Tongue (tissue), 2 donors: ENCODE results near the gene UNC45A. TPM values are rescaled to one million over a fixed set of nuclear protein-coding genes. Genes with fewer than 3 reads are reported as not detected.
A peak's percentile ranks its signal among the peaks of the same experiment; 100 is the strongest.

Experiments
- DNase-seq: peaks from one replicate; pipeline ENCODE4 v3.0.0-alpha.2; 2015
- total RNA-seq: library from RNA; depleted of rRNA; stranded (reverse); fragments of >200 nt; gene quantifications from one replicate; pipeline ENCODE4 v1.2.3, GENCODE V29; 2014

Gene UNC45A
- total RNA-seq, 1 donor from 2014 or later: 51.6 TPM

DNA sequence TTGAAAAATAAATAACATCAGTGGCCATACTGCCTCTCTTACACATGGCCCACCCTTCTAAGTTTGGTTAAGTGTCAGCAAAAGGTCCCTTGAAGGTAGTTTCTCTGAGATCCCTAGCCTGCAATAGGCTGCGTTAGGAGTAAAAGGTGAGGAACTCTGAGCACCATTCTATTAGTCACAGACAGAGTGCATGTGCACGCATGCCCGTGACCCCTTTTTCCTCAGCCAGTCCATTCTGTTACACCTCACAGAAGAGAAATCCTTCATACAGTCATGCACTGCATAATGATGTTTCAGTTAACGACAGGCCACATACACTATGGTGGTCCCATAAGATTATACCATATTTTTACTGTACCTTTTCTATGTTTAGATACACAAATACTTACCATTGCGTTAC is 32.1 kb downstream of the UNC45A start:
- no peak for DNase-seq

DNA sequence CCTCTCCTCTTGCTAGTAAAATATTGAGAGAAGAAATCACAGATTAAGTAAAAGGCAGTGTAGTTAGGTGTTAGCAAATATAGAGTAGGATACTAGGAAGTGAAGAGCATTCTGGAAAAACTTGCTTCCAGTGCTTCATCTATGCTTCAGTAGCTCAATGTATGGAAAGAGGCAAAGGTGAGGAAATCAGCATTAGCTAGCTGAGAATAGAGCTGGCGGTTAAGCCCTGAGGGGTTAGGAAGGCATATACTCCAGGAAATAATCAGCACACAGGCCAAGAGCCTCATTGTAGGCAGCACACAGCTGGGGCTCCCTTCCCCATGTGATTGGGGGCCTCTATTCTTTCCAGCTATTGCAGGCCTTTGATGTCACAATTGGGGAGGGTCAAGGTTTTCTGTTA is 33.3 kb downstream of the UNC45A start:
- no peak for DNase-seq

DNA sequence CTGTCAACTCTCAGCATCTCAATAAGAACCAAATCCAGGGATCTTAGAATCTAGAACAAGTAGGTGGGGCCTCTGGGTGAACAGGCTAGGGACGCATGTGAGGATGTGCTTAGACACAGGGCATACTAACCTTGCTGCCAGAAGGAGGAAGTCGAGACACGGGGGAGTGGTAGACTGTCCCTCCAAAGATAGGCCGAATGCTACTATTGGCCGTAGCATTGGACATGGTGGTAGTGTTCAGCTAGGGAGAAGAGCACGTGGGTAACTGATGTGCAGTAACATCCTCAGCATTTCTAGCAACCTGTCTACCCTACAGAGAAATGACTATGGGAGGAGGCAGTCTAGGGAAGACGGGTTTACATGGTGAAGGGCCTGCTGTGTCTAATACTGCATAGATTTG is 35.2 kb downstream of the UNC45A start:
- DNase-seq: no peak

DNA sequence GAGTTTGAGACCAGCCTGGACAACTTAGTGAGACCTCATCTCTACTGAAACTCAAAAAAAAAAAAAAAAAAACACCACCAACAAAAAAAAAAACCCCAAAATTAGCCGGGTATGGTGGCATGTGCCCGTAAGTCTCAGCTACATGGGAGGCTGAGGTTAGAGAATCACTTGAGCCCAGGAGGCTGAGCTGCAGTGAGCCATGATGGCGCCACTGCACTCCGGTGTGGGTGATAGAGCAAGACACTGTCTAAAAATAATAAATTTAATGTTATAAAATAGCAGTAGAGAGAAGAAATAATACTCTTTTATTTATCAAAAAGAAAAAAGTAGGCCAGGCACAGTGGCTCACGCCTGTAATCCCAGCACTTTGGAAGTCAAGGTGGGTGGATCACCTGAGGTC is 37.0 kb downstream of the UNC45A start:
- DNase-seq: no peak

DNA sequence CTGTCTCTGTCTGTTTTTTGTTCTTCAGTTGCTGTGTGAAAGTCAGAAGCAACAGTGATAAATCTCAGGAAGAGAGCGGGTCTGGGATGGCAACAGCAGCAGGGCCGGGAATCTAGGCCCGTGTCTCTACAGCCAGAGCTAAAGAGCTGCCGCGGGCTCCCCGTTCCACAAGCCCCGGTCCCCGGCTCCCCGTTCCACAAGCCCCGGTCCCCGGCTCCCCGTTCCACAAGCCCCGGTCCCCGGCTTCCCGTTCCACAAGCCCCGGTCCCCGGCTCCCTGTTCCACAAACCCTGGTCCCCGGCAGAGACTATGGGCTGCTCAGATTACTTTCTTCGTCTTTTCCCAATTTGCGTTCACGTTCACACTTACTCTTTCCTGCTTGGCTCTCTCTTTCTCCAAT is 39.1 kb downstream of the UNC45A start:
- no peak for DNase-seq

DNA sequence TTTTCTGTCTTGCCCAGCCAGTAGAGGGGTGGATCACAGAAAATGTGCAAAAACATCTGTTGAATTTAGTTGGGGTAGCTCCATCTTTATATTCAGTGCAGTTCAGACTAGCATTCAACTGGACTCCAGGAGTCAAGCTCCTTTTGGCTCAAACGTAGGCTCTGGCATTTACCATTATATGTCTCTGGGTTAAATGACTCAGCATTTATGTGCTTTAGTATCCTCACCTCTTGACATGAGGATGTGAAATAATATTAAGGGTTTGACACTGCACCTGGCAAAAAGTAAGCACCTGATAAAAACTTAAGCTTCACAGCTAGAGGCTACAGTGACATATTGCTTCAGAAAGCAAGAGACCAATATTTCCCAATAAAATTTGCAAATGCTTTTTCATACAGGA is 44.5 kb downstream of the UNC45A start:
- DNase-seq: no peak

DNA sequence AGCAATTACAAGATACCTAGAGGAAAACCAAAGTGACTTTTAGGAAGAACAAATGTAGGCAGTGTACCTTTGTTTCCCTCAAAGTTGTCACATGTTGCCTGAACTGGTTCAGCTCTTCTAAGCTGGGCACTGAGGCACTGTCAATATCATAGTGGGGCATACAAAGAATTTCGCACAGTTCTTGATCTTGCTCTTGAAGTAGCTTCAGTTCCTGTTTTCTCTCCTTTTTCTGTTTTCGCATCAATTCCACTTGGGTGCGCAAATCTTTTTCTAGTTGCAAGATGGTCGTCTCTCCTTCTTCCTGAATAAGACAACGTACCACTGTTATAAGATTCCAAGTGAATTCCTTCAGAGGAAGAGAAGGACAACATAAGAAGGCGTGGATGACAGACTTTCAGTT is 46.6 kb downstream of the UNC45A start:
- DNase-seq: no peak

DNA sequence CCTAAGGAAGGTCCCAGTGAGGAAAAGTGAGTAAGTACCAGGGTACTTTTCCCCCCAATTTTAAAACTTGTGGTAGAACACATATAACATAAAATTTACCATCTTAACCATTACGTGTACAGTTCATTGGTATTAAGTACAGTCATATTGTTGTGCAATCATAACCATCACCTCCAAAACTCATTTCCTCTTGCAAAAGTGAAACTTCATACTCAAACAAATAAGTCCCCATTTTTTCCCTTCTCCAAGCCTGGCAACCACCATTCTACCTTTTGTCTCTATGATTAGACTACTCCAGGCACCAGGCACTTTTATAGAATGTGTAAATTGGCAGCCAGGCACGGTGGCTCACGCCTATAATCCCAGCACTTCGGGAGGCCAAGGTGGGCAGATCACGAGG is 47.0 kb downstream of the UNC45A start:
- DNase-seq: no peak

DNA sequence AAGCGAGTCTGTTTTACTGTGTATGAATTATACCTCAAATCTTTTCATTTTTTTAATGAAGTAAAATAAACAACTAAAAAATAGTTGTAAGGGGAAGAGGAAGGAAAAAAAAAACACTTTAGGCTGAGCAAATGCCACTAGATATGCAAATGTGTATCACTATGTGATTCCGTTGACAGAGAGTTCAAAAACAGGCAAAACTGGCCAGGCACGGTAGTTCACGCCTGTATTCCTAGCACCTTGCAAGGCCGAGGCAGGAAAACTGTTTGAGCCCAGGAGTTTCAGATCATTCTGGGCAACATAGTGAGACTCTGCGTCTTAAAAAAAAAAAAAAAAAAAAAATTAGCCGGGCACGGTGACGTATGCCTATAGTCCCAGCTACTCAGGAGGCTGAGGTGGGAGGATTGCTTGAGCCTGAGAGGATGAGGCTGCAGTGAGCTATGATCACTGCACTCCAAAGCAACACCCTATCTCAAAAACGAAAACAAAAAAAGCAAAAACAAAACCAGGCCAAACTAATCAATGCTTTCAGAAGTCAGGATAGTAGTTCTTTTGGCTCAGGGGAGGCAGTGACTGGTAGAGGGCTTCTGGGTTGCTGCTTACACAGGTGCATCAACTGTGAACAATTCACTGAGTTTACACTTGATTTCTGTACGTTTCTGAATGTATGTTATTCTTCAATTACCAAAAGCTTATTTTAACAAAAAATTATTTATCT is 51.9 kb downstream of the UNC45A start:
- no peak for DNase-seq

DNA sequence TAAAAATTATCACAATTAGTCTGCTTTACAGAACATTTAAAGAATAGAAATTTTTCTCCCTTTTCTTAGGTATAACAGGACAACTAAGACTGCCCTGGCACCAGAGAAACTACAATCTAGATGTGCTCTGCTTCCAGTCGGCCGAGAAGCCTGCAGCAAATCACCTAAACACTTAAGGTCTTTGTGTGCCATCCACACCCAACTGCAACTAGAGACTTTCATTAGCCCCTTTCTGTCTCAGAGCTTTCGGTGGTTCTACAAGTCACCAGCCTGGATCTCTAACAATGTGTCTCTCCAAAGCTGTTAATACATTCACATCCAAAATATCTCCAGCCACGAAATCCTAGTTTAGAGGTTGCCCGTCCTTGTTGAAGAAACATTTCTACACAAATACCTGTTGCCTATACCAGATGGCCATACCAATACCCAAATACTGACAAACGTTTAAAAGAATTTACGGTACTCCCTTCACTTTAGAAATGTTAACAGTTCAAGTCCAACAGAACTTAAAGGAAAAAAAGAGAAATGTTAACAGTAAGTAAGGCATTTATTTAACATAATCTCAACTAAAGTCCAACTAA is 52.6 kb downstream of the UNC45A start:
- DNase-seq: no peak

DNA sequence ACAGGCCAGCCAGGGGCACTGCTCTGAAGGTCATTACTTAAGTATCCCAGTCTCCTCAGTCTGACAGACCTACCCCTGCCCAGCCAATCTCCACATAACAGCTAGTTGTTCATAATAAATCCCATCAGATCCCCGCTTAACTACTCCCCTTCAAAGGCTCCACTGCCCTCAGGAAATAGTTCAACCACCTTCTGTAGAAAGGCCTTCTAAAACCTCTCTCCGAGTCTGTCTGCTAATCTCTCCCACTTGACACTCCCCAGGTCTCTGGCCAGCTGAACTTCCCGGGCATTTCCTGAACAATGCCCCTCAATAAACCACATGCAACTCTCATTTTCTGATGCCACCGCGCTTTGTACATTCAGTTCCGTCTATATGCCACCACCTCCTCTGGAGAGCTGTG is 53.2 kb downstream of the UNC45A start:
- no peak for DNase-seq

DNA sequence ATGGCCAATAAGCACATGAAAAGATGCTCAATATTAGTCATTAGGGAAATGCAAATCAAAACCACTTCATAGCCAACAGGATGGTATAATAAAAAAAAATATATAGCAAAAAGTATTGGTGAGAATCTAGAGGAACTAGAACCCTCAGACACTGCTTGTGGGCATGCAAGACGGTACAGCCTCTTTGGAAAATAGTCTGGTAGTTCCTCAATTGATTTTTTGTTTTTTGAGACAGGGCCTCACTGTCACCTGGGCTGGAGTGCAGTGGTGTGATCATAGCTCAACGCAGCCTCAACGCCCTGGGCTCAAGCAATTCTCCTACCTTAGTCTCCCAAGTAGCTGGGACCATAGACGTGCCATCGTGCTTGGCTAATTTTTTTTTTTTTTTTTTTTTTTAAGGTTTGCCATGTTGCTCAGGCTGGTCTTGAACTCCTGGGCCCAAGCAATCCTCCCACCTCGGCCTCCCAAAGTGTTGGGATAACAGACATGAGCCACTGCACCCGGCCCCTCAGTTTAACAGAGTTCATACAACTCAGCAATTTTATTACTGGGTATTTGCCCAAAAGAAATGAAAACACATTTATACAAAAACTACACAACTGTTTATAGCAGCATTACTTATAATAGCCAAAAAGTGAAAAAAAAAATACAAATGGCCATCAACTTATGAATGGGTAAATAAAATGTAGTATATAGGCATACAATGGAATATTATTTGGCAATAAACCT is 54.1 kb downstream of the UNC45A start:
- DNase-seq: no peak

DNA sequence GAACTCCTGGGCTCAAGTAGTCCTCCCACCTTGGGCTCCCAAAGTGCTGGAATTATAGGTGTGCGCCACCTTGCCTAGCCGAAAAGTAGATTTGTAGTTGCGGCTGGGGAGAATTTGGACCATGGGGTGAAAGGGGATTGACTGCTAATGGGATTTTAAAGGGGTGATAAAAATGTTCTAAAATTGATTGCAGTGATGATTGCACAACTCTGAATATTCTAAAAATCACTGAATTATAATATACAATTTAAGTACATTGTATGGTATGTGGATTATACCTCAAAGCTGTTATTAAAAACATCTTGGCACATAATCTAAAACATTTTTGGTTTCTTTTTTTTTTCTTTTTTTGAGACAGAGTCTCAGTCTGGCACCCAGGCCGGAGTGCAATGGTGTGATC is 55.4 kb downstream of the UNC45A start:
- no peak for DNase-seq

DNA sequence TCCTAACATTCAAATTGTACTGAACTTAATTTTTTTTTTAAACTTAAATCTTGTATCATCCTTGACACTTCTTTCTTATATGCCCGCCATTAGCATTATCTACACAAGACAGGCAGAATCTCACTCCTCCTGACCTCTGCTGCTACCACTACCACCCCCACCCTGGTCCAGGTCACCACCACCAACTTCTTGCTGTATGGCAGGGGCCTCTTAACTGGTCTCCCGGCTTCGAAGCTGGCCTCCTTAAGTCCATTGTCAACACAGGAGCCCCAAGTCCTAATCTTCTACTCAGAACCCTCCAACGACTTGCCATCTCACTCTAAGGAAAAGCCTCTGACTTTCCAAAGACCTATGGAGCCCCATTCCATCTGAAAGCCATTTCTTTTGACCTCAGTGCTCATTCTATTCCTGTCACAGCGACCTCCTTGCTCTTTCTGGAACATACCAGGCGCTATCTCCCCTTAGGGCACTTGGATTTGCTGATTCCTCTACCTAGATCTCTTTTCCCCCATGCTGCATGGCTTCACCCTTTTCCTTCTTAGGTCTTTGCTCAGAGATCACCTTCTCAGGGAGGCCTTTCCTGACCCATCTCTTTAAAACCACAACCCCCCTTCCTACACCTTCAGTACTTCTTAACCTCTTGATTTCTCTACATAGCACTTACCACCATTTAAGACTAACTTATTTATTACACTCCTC is 56.7 kb downstream of the UNC45A start:
- no peak for DNase-seq

DNA sequence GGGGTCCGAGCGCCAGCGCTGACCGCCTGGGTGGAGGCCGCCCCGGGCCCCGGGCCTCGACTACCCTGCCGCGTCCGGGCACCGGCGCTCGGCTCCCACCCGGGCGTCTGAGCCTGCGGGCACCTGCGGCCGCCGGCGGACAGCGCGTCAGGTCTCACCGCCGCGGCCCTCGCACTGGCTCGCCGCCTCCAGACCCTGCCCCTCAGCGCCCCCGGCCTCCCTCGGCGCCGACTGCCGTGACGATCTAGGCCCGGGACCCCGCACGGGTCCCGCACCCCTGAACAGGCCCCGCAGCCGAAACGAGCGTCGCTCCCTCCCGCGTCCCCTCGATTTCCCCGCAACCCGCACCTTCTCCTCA is 59.0 kb downstream of the UNC45A start:
- DNase-seq: no peak

DNA sequence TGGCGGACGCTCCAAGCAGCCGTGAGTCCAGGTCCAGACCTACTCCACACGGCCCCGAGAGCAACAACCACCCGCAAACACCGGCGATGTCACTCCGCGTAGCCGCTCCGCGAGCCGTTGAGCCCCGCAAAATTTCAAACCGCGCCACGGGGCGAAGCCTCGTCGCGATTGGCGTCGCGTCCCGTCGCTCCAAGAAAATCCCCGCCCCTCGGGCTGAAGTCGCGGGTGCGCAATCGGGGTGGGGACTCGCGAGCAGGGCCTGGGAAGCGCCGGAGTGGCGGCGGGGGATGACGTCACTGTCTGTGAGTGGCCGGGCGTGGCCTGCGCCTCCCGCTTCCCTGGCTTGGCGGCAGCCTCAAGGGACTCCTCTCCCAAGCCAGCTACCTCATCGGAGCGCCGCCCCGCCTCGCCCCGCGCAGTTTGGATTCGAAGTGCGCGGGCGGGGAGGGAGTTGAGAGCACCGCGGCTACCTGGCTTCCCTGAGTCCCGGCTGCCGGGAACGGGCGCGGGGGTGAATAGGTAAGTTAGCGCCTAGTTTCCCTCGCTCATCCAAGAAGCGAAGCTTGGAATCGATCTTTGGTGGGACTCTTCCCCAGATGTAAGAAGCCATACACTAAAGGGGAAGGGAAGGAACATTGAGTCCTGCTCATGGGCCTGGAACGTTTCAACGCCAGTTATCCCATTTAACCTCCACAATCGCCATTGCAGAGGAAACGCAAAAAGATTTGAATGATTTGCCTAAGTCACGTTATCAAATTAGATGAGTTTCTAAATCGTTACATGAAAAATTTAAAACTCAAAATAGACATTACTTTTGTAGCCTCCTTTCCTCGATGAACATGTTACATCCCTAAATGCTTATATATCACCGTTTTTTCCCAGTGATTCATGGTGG is 59.6 kb downstream of the UNC45A start, which contains the start of gene PRC1:
Gene PRC1, minus strand, starts transcription at position 119 of the 895 bp plus-strand sequence. Its CDS starts 118 bp downstream, at position 1.
- peak; percentile 99 for DNase-seq

DNA sequence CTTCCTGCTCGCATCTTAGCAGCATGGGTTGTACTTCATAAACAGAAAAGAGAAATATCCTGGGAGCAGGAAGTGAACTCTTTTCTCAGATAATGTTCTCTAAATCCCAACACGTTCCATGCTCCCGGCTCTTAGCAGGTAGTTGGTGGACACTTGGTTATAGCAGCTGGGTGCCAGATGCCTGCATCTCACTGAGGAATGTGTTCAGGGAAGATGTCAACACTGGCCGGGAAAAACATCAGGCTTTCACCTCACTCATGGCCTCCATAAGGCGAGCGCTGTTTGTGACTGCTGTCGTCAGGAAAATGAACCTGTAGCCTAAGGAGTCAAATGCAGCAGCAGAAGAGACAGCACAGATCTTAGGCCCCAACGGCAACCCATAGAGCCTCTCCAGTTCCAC is 63.7 kb downstream of the UNC45A start:
- DNase-seq: no peak

DNA sequence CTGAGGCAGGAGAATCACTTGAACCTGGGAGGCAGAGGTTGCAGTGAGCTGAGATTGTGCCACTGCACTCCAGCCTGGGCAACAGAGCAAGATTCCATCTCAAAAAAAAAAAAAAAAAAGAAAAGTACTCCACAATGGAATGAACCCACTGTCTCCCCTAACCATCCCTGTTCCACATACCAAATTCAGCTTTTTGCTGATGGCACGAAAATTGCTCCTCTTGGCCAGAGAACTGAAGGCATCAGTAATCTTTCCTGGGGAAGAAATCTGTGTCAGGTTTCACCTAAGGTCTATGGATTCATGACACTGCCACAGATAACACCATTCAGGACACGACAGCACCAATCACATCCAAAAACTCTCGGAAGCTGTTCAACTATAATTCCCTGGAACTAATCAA is 66.1 kb downstream of the UNC45A start:
- DNase-seq: no peak
